PC-9 (cell line): ENCODE measurements around the gene RTN4R.

Experiments used
- CTCF ChIP-seq: fragments of 200-600 bp; sonication (generic); conservative IDR thresholded peaks from 2 replicates; pipeline ENCODE4 v1.6.1; 2017; ENCODE audit warnings: mixed run types, antibody characterized with exemption, mild to moderate bottlenecking, moderate library complexity
- EZH2 ChIP-seq: fragments of 200-600 bp; sonication (generic); IDR thresholded peaks from 2 replicates; pipeline ENCODE4 v1.8.0; 2017; ENCODE audit warnings: antibody characterized with exemption, low read depth

GRCh38 chr22:20247010-20247505 is 21.1 kb downstream of the RTN4R start:
- TF ChIP-seq CTCF = no peak
- no peak for TF ChIP-seq EZH2
